NCI-H510A (cell line): Measurements from ENCODE around the gene CHIA.

Experiments used
- DNase-seq: peaks from one replicate; lab custom pipeline; 2025; lab: John Stamatoyannopoulos, UW

The CHIA gene

GRCh38 chr1:111290630-111291029 is at the start of gene CHIA:
CHIA (plus strand) TSS chr1:111290851; CDS start chr1:111310468, 19,617 bp downstream.
- DNase-seq = peak; percentile 64

DNA sequence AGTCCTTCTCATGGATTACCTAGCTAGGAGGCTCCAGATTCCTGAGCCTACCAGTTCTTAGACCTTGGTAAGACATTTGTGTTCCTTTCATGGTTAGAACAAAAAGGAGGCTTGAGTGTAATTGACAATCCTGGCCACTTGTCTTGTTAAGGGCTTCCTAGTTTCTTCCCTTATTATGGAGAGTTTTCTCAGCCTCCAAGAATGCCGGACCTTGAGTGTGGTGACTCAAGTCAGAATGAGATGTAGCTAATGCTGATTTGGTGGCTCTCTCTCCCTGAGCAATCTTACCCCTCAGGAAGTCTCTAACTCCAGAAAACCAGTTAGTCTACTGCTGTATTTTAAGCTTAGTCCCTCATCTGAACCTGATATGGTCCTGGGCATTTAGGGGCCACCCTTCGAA is 48.9 kb upstream of the CHIA start:
- DNase-seq = no peak

- no peak for DNase-seq
Measured at GRCh38 chr1:111242805-111243523, 47.7 kb upstream of the CHIA start.

GRCh38 chr1:111247125-111247838 is 43.4 kb upstream of the CHIA start:
- DNase-seq = no peak

DNA sequence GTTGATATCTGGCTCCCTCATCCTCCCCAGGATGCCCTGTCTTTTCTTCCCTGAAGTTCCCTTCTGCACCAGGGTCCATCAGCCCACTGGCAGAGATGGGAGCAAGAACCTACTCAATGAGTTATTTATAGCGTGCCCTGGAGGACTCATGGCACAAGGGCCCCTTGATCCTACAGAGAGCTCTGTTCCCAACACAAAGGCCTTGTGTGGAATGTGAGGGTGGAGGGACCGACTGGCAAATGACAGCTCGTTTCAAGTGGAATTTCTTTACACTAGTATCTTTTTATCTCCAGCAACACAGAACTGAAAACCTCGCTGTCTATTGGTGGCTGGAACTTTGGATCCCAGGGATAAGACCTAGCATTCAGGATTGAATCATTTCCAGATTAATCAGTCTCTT is 40.7 kb upstream of the CHIA start:
- DNase-seq = no peak

GRCh38 chr1:111251570-111251969 is 39.1 kb upstream of the CHIA start:
- no peak for DNase-seq

GRCh38 chr1:111252786-111253185 is 37.9 kb upstream of the CHIA start:
- no peak for DNase-seq

- DNase-seq = no peak
Measured at GRCh38 chr1:111253876-111254275, 36.8 kb upstream of the CHIA start.

- DNase-seq = no peak
Measured at GRCh38 chr1:111256988-111257658, 33.5 kb upstream of the CHIA start.

DNA sequence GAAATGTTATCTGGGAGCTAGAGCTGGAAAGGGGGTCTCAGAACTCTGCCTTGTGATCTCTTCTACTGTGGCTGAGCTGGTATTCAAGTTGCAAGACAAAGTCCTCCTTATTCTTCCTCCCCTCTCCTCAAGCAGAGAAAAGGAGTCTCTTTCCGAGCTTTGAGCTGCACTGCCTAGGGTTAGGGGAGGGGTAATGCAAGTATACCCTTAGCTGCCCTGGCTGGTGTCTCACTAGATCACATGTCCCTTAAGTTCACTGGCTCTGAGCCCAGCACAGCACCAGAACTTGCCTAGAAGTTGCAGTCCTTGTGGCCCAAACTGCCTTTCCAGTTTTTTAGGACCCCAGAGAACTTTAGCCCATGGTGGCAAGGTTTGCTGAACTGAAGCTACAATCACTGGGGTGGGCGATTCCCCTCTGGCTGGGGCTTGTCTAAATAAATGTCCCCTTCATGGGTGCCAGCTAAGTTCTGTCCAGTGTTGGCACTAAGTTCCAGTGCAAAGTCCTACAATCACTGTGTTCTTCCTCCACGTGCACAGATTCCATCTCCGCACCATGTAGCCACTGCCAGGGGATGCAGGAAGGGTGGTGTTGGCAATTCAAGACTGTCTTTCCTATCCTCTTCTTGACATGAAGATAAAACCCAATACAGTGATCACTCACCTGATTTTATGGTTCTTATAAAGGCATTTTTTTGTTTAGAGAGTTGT is 22.7 kb upstream of the CHIA start:
- no peak for DNase-seq

GRCh38 chr1:111269825-111270406 is 20.7 kb upstream of the CHIA start:
- DNase-seq = no peak

GRCh38 chr1:111270771-111271463 is 19.7 kb upstream of the CHIA start:
- no peak for DNase-seq

GRCh38 chr1:111271464-111271801 is 19.2 kb upstream of the CHIA start:
- DNase-seq = no peak

- no peak for DNase-seq
Measured at GRCh38 chr1:111272081-111272480, 18.6 kb upstream of the CHIA start.

- DNase-seq = no peak
Measured at GRCh38 chr1:111274653-111275052, 16.0 kb upstream of the CHIA start.

DNA sequence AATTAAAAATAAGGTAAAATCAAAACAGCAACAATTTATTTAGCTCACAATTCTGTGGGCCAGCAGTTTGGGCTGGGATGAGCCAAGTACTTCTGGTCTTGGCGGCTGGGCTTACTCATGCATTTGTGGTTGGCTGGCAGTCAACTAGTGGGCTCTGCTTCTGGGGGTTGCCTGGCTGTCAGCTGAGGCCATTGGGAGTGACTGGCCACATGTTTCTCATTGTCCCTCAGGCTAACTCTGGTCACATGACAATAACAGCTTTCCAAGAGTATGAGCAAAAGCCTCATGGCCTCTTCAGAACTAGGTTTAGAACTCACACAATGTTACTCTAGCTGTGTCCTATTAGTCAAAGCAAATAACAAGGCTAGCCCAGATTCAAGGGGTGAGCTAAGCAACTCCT is 15.6 kb upstream of the CHIA start:
- DNase-seq = no peak

DNA sequence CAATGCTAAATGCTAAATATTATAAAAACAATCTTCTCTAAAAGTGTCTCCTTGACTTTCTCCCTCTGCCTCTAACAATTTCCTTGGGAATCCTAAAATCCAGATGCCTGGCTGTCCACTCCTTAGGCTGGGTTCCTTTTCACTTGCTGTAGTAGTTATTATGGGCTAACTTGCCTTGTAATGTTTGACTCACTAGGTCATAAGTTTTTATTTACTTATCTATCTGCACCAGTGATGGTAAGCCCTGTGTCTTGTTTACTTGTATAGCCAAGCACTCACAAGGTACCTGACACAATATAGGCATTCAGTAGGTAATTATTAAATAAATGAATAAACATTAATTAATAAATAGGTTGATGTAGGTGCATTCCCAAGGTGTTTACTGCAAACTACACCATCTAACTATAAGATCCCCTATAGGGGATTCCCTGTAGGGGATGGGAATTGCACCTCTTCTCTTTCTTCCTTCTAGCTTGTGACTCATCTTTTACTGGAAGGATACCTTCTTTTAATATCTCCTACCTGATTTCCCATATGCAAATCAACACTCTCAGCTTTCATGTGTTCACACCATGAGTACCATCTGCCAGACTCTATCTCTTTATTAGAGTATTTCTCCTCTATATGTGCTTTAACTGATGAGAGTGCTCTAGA is 14.7 kb upstream of the CHIA start:
- no peak for DNase-seq

GRCh38 chr1:111279144-111279543 is 11.5 kb upstream of the CHIA start:
- DNase-seq = no peak

DNA sequence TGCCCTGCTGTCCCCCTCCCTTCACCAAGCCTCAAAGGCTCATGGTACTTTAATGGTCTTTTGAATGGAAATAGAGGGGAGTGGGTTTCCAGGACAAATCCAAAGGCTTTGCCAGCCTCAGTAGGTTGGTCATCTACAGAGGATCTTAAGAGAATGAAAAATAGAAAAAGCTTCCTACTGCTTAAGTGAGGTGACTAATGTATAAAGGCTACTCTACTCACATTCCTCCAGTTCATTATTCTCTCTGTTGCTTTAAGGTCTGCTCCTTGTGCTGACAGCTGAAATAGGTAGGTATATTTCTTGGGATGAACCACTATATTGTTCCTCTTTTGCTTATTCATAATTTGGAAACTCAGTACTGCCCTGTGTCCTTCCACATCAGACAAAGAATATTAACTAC is 10.4 kb upstream of the CHIA start:
- no peak for DNase-seq

DNA sequence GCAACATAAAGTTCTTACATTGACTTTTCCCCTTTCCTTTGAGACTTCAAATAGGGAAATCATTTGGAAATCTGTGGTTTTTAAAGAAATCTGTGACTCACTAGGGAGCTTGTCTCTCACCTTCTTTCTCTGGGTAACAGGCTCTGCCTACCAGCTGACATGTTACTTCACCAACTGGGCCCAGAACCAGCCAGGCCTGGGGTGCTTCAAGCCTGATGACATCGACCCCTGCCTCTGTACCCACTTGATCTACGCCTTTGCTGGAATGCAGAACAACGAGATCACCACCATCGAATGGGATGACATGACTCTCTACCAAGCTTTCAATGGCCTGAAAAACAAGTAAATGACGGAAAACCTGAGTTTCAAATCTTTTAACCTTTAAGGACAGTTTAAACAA is 9.2 kb upstream of the CHIA start:
- no peak for DNase-seq

GRCh38 chr1:111283838-111284237 is 6.8 kb upstream of the CHIA start:
- no peak for DNase-seq
